NCI-H460 (cell line): Measurements from ENCODE around the gene ZXDB. TPM values are rescaled to one million over a fixed set of nuclear protein-coding genes. Genes with fewer than 3 reads are reported as not detected.
"Not testable (repeated sequence)": the region's sequence is repeated elsewhere in the genome, so short reads cannot be mapped to it uniquely, and the experiment has no call there.

Experiments used
- DNase-seq: peaks from one replicate; pipeline ENCODE4 v3.0.0-alpha.2; 2016; ENCODE audit warnings: low read depth; ENCODE audit errors: extremely low read depth
- polyA plus RNA-seq: library from polyadenylated mRNA; depleted of rRNA; stranded (reverse); fragments of >200 nt; gene quantifications from 2 replicates; pipeline ENCODE4 v1.2.3, GENCODE V29; 2014; cell fraction: nucleus; rRNA removed
- total RNA-seq: library from RNA; depleted of rRNA; stranded (reverse); fragments of >200 nt; shearing (Covaris generic); gene quantifications from 2 replicates; pipeline ENCODE4 v1.2.3, GENCODE V29; 2014; rRNA removed

The ZXDB gene
- 13.9 and 14.6 TPM in 2 replicates for total RNA-seq
- polyA plus RNA-seq = 4.0 and 4.7 TPM in 2 replicates

DNA sequence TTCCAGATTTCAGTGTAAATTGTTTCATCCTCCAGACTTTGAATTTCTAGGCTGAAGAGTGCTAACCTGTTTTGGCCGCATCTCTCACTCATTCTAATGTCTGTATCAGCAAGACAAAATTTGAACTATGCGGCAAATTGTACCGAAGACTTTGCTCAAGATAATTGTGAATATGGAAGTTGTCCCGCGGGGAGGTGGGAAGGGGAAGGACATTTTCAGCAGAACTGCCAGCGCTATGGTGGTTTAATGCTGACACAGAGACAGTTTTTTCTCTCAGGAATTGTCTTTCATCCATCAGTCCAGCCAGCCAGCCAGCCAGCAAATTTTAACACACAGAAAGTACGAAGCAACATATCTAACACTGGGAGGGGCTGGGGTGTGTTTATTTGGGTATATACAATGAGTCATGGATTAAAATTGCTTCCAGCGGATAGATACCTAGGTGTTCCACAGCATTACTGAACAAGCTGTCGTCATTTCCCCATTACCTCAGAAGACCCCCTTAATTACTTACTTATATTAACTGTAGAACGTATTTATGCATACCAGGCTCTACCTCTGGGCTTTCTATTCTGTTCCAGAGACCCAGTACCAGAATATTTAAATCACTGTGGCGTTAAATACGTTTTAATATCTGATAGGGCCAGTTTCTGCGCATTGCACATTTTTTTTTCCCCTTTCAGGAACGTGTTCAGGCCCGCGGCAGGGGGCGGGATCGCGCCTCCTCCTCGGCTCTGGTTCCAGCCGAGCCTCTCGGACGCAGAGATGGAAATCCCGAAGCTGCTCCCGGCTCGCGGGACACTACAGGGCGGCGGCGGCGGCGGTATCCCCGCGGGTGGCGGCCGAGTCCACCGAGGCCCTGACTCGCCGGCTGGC is at the start of gene ZXDB:
Gene ZXDB, plus strand, starts transcription at position 728 of the 876 bp plus-strand sequence. Its CDS starts 38 bp downstream, at position 766.
- peak; percentile 24 for DNase-seq

DNA sequence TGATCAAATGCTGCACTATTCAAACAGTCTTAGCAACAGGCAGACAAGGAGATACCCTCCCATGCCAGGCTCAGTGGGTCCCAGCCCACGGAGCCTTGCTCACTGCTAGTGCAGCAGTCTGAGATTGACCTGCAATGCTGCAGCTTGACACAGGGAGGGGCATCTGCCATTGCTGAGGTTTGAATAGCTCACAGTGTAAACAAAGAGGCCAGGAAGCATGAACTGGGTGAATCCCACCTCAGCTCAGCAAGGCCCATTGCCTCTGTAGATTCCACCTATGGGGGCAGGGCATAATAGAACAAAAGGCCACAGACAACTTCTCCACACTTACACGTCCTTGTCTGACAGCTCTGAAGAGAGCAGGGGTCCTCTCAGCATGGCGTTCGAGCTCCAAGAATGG is 26.6 kb upstream of the ZXDB start:
- no peak for DNase-seq

DNA sequence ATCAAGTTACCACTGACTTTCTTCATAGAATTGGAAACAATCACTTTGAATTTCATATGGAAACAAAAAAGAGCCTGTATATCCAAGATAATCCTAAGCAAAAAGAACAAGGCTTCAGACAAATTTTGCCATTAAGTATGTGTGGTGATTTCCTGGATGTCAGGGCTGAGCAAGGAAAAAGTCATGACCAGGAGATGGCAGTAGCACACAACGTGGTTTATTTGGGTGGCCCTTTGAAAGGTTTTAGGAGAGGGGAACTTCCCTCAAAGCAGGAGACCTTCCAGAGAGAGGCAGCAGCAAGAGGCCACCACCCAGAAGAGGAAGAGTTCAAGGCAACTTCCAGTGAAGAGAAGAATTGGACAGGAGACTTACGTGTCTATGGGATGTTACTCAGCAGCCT is 18.1 kb upstream of the ZXDB start:
- no peak for DNase-seq

DNA sequence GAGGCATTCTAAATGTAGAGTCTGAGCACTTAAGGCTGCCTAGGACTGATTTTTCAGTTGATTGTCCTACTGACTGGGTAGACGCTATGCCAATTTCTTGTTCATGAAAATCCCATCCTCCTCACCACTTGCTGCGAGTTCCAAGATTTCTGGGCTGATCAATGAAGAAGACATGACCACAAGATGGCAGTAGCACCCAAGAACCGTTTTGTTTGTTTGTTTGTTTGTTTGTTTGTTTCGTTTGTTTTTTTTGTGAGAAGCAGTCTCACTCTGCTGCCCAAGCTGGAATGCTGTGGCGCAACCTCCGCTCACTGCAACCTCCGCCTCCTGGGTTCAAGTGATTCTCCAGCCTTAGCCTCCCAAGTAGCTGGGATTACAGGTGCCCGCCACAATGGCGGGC is 8.9 kb upstream of the ZXDB start:
- not testable (repeated sequence) for DNase-seq

DNA sequence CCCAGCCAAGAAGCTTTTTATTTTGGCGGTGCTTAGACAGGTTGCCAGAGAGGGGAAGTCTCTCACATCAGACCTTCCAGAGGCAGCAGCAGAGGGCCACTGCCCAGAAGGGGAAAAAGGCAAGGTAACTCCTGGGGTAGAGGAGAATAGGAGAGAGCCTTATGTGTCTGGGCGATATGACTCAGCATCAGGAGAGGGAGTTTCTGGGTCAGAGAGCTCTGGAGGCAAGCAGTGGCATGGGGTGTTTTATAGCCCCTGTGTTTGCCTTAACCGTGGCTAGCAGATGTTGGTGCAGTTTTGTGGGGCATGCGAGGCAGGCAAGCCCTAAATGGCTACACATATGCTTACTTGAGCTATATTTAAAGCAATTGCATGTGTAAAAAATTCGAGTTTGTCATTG is 8.3 kb upstream of the ZXDB start:
- no peak for DNase-seq

DNA sequence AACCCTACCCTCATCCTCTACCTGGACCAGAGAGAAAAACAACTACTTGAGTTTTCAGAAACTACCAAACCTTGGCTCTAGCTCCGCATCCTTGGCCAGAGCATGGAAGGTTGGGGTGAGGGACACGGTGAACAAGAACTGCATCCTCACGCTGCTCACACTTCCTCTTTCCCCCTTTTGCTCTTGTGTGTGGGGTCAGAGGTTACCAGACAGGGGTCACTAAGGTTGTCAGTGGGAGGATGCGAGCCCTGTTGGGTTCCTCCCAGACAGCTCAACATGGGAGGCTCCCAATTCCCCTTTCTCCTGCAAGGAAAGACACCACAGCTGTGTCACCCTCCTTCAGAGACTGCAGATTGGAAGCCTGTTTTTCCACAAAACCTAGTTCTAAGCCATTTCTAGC is 5.5 kb upstream of the ZXDB start:
- DNase-seq = no peak

DNA sequence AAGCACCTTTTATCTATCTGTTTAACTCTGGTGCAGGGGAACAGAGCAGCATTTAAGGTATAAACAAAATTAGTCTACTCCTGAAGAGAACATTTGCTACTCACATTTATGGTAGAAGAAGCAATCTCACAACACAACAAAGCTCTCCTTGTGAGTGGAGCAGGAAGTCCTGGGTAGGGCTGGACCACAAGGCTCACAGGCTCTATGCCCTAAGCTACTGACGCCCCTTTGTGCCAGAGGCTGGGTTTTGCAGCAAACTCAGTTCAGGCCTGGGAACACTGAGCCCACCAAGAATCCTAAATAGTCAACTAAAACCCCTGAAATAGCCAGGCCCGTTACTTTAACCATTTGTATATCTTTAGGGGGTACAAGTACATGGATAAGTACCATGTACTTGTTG is 4.7 kb upstream of the ZXDB start:
- no peak for DNase-seq

DNA sequence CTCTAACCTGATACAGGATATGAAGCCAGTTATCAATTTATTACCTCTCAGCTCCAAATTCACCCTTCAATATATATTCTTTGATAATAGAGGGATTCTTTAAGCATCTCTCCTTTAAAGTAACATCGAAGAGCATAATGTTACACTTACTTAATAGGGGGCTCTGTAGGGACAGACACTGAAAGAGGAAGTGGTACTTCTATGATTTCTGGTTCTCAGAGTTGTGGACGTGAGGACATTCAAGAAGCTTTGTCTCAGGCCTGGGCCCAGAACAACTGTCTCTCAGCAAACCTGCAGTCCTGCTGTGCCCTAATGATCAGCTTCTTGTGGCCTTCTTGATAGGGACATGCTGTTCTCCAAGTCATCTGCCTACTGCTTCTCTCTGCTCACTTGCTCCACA is 4.2 kb upstream of the ZXDB start:
- DNase-seq = no peak

DNA sequence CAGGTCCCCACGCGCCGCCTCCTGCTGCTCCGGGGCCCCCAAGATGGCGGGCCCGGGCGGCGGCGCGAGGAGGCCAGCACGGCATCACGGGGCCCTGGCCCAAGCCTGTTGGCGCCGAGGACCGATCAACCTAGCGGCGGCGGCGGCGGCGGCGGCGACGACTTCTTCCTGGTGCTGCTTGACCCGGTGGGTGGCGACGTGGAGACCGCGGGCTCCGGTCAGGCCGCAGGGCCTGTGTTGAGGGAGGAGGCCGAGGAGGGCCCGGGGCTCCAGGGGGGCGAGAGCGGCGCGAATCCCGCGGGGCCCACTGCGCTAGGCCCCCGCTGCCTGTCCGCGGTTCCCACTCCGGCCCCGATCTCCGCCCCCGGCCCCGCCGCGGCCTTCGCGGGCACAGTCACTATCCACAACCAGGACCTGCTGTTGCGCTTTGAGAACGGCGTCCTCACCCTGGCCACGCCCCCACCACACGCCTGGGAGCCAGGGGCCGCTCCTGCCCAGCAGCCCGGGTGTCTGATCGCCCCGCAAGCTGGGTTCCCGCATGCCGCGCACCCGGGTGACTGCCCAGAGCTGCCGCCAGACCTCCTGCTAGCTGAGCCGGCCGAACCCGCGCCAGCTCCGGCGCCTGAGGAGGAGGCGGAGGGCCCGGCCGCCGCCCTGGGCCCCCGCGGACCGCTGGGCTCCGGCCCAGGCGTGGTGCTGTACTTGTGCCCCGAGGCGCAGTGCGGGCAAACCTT is 516 bp downstream of the ZXDB start:
- not testable (repeated sequence) for DNase-seq

DNA sequence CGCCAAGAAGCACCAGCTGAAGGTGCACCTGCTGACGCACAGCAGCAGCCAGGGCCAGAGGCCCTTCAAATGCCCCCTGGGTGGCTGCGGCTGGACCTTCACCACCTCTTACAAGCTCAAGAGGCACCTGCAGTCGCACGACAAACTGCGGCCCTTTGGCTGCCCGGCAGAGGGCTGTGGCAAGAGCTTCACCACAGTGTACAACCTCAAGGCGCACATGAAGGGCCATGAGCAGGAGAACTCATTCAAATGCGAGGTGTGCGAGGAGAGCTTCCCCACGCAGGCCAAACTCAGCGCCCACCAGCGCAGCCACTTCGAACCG is 1.0 kb downstream of the ZXDB start:
- not testable (repeated sequence) for DNase-seq

DNA sequence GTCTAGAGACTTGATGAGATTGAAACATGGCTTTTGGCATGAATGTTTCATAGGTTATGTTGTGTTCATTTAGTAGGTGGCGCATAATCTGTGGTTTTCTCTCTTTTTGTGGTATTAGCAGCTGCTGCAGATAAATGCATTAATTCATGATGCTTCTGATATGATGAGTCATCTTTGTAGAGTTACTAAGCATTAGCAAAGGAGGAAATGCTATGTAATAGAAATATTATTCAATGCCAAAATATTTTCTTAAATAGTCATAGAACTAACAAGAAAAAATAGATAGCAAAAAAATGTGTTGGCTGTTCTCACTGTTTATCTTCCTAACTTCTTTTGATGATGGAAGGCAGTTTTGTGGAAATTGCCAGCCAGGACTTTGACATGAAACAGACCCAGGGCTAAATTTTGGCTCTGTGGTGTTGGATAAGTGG is 3.6 kb downstream of the ZXDB start:
- DNase-seq = no peak

DNA sequence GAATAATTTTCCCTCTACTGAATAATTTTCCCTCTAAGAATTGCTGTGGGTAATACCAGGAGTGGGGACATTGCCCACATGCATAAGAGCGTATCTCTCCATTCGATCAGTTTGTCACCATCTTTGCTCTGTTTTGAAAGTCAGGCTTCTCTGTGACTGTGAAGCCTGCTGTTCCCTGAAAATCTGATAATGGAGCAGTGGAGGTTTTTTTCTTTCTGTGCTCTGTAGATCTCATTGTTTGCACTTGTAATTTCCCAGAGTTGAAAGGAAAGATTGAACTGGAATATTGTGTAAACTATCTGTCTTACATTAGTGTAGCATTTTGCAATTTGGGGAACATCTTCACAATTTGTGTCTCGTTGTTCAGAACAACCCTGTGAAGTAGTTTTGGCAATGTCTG is 4.3 kb downstream of the ZXDB start:
- DNase-seq = no peak

DNA sequence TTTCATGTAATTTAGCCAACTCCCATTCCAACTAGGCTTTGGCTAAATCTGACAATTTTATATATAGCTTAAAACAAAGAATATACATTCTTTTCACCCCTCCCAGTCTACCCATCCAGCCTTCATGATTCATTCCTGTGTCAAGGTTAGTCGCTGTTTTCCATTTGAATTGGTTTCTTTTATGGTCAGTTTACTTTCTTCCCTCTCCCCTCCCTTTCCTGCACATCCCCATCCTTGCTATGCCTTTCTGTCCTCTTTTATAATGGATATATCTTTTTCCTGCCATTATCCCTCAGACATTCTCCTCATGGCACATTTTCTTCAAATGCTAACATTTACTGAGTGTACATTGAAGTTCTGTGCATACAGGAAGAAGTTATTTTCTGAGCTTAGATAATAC is 4.7 kb downstream of the ZXDB start:
- no peak for DNase-seq

DNA sequence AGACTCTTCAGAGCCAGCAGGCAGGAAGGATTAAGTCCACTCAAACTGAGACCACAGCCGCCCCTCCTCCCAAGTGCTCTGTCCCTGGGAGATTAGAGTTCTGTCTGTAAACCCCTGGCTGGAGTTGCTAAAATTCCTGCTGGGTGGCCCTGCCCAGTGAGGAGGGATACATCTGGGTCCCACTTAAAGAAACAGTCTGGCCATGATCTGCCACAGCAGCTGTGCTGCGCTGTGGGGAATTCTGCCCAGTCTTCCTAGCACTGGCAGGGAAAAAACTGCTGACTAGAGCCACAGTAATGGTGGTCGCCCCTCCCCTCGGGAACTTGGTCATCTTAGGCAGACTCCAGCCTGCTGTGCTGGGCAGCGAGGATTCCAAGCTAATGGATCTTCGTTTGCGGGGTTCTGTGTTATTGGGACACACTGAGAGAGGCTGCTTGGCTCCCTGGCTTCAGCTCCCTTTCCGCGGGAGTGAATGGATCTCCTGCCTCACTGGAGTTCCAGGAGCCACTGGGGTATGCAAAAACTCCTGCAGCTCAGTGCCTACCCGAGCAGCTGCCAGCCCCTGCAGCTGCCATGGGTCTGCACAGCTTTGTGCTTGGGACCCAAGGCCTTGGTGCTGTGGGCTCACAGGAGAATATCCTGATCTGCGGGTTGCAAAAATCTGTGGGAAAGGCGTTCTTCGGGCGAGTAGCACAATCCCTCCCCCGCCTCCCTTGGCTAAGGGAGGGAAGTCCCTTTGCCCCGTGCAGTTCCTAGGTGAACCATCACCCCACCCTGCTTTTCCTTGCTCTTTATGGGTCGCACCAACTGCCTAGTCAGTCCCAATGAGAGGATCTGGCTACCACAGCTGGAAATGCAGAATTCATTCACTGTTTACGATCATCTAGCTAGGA is 15.7 kb downstream of the ZXDB start:
- DNase-seq = no peak

DNA sequence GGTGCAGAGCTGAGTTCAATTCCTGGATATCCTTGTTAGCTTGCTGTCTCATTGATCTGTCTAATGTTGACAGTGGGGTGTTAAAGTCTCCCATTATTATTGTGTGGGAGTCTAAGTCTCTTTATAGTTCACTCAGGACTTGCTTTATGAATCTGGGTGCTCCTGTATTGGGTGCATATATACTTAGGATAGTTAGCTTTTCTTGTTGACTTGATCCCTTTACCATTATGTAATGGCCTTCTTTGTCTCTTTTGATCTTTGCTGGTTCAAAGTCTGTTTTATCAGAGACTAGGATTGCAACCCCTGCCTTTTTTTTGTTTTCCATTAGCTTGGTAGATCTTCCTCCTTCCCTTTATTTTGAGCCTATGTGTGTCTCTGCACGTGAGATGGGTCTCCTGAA is 21.5 kb downstream of the ZXDB start:
- DNase-seq = not testable (repeated sequence)

DNA sequence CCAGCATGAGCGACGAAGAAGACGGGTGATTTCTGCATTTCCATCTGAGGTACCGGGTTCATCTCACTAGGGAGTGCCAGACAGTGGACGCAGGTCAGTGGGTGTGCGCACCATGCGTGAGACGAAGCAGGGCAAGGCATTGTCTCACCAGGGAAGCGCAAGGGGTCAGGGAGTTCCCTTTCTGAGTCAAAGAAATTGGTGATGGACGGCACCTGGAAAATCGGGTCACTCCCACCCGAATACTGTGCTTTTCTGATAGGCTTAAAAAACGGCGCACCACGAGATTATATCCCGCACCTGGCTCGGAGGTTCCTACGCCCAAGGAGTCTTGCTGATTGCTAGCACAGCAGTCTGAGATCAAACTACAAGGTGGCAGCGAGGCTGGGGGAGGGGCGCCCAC is 37.6 kb downstream of the ZXDB start:
- DNase-seq = not testable (repeated sequence)

DNA sequence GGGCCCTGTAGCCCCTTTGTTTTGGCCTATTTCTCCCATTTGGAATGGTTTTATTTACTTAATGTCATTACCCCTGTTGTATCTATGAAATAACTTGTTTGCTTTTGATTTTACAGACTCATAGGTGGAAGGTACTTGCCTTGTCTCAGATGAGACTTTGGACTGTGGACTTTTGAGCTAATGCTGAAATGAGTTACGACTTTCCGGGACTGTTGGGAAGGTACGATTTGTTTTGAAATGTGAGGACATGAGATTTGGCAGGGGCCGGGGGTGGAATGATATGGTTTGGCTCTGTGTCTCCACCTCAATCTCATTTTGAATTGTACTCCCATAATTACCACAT is 48.8 kb downstream of the ZXDB start:
- no peak for DNase-seq

DNA sequence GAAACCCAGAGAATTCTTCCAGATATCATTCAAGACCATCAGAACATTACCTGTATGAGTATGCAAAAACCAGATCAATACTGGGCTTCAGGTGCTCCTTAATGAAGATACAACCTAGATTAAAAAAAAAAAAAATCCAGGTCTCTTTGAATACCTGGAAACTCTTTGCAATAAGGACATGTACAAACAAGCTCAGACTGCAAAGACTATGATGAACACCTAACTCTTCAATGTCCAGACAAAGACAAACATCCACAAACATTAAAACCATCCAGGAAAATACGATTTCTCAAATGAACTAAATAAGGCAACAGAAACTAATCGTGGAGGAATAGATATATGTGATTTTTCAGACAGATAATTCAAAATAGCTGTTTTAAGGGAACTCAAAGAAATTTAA is 49.5 kb downstream of the ZXDB start:
- no peak for DNase-seq

DNA sequence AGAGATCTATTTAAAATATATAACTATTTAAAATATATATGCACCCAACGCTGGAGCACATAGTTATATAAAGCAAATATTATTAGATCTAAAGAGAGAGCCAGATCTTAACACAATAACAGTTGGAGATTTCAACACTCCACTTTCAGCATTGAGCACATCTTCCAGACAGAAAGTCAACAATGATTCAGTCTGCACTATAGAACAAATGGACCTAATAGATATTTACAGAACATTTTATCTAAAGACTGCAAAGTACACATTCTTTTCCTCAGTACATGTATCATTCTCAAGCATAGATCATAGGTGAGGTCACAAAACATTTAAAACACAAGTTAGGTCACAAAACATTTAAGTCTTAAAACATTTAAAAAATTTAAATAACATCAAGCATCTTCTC is 51.9 kb downstream of the ZXDB start:
- DNase-seq = no peak

DNA sequence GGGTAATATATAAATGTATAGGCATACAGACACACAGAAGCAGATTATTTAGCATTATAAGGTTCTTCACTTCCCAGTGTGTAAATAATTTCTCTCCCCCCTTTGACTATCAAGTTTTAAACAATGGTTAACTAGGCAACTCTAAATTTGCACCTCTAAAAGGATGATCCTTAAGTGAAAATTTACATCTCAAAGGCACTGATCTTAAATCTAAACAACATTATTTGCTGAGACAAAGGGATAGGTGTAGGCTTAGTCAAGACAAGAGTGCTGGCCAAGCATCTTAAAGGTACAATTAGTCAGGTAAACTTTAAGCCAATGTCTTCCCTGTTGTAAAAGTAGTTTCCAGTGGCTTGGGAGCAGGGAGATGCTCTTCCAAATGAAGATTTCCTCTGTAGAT is 55.2 kb downstream of the ZXDB start:
- no peak for DNase-seq
